Measurements from ENCODE around the gene TRIM52.

The TRIM52 gene

GRCh38 chr5:181255836-181256578 is 4.9 kb downstream of the TRIM52 start:
- DNase-seq: no peak

- no peak for DNase-seq
These were observed 5.7 kb downstream of the TRIM52 start for GRCh38 chr5:181255276-181255675.

- DNase-seq: no peak
These were observed 12.7 kb downstream of the TRIM52 start for GRCh38 chr5:181248277-181248676.

- DNase-seq: peak; percentile 93
These were observed 14.5 kb downstream of the TRIM52 start for GRCh38 chr5:181246276-181247049.

- no peak for DNase-seq
These were observed 15.3 kb downstream of the TRIM52 start for GRCh38 chr5:181245427-181246275.

- DNase-seq: peak; percentile 98
These were observed 17.2 kb downstream of the TRIM52 start, which contains the start of gene RACK1 for GRCh38 chr5:181243564-181244343. TSS of gene RACK1 (minus strand) at chr5:181243906. CDS start at chr5:181243800, 106 bp downstream.

- DNase-seq: no peak
These were observed 17.9 kb downstream of the TRIM52 start for GRCh38 chr5:181243018-181243563.

- DNase-seq: no peak
These were observed 18.9 kb downstream of the TRIM52 start for GRCh38 chr5:181242031-181242451.

GRCh38 chr5:181241393-181241975 is 19.5 kb downstream of the TRIM52 start:
- no peak for DNase-seq

GRCh38 chr5:181239062-181239663 is 21.8 kb downstream of the TRIM52 start:
- DNase-seq: no peak

GRCh38 chr5:181237729-181238385 is 23.1 kb downstream of the TRIM52 start:
- DNase-seq: no peak

- no peak for DNase-seq
These were observed 23.8 kb downstream of the TRIM52 start for GRCh38 chr5:181236954-181237641.

GRCh38 chr5:181236471-181236870 is 24.5 kb downstream of the TRIM52 start:
- no peak for DNase-seq

- no peak for DNase-seq
These were observed 25.1 kb downstream of the TRIM52 start for GRCh38 chr5:181235689-181236366.

GRCh38 chr5:181235323-181235688 is 25.6 kb downstream of the TRIM52 start:
- DNase-seq: no peak

GRCh38 chr5:181234455-181235306 is 26.3 kb downstream of the TRIM52 start:
- peak; percentile 18 for DNase-seq

- DNase-seq: no peak
These were observed 27.0 kb downstream of the TRIM52 start for GRCh38 chr5:181233801-181234454.
